ENCODE measurements around the gene CHAF1A.

Gene CHAF1A

GRCh38 chr19:4378886-4379285 lies 23.6 kb upstream of the CHAF1A start:
- Histone ChIP-seq H3K27me3 (replicated peaks; ENCODE audit: control insufficient read depth, insufficient read depth, low read length, poor library complexity, severe bottlenecking) (no peaks in the 10 kb centered on the region), H3K27ac (ENCODE audit: insufficient read depth, low read length, poor library complexity, severe bottlenecking) (peak overlapping the region; percentile 78), H3K36me3 (ENCODE audit: control insufficient read depth, insufficient read depth, low read length) (peaks cover 6% of the 10 kb centered on the region), H3K9me3 (ENCODE audit: control insufficient read depth, low read length) (no peaks in the 10 kb centered on the region), H3K4me3 (ENCODE audit: insufficient read depth, low read depth, low read length, poor library complexity, severe bottlenecking) (no peak overlapping the region), H3K4me1 (ENCODE audit: control insufficient read depth, insufficient read depth, low read length, poor library complexity, severe bottlenecking) (peaks cover 46% of the 10 kb centered on the region)
- no peak for DNase-seq

- Histone ChIP-seq H3K9me3 (ENCODE audit: control insufficient read depth, low read length) (no peaks in the 10 kb centered on the region), H3K4me3 (ENCODE audit: insufficient read depth, low read depth, low read length, poor library complexity, severe bottlenecking) (peak overlapping the region; percentile 30), H3K27ac (ENCODE audit: insufficient read depth, low read length, poor library complexity, severe bottlenecking) (peak overlapping the region; percentile 78), H3K36me3 (ENCODE audit: control insufficient read depth, insufficient read depth, low read length) (peaks cover 8% of the 10 kb centered on the region), H3K27me3 (replicated peaks; ENCODE audit: control insufficient read depth, insufficient read depth, low read length, poor library complexity, severe bottlenecking) (no peaks in the 10 kb centered on the region), H3K4me1 (ENCODE audit: control insufficient read depth, insufficient read depth, low read length, poor library complexity, severe bottlenecking) (peaks cover 41% of the 10 kb centered on the region)
- DNase-seq, result no peak
Measured at GRCh38 chr19:4379383-4380253, 22.8 kb upstream of the CHAF1A start.

GRCh38 chr19:4380254-4380727 lies 22.1 kb upstream of the CHAF1A start:
- peak; percentile 35 to 45 (median 39) for DNase-seq
- peak overlapping the region; percentile 30 for H3K4me3 ChIP-seq (ENCODE audit: insufficient read depth, low read depth, low read length, poor library complexity, severe bottlenecking)
- peak overlapping the region; percentile 78 for H3K27ac ChIP-seq (ENCODE audit: insufficient read depth, low read length, poor library complexity, severe bottlenecking)
- H3K4me1 ChIP-seq (ENCODE audit: control insufficient read depth, insufficient read depth, low read length, poor library complexity, severe bottlenecking), result peaks cover 34% of the 10 kb centered on the region
- H3K27me3 ChIP-seq (replicated peaks; ENCODE audit: control insufficient read depth, insufficient read depth, low read length, poor library complexity, severe bottlenecking), result no peaks in the 10 kb centered on the region
- H3K36me3 ChIP-seq (ENCODE audit: control insufficient read depth, insufficient read depth, low read length), result peaks cover 8% of the 10 kb centered on the region
- no peaks in the 10 kb centered on the region for H3K9me3 ChIP-seq (ENCODE audit: control insufficient read depth, low read length)

GRCh38 chr19:4385291-4386040 lies 17.0 kb upstream of the CHAF1A start:
- H3K36me3 ChIP-seq (ENCODE audit: control insufficient read depth, insufficient read depth, low read length), result peaks cover 22% of the 10 kb centered on the region
- no peaks in the 10 kb centered on the region for H3K27me3 ChIP-seq (replicated peaks; ENCODE audit: control insufficient read depth, insufficient read depth, low read length, poor library complexity, severe bottlenecking)
- peaks cover 13% of the 10 kb centered on the region for H3K4me1 ChIP-seq (ENCODE audit: control insufficient read depth, insufficient read depth, low read length, poor library complexity, severe bottlenecking)
- H3K27ac ChIP-seq (ENCODE audit: insufficient read depth, low read length, poor library complexity, severe bottlenecking), result no peak overlapping the region
- no peak overlapping the region for H3K4me3 ChIP-seq (ENCODE audit: insufficient read depth, low read depth, low read length, poor library complexity, severe bottlenecking)
- no peak for DNase-seq
- H3K9me3 ChIP-seq (ENCODE audit: control insufficient read depth, low read length), result no peaks in the 10 kb centered on the region

GRCh38 chr19:4386041-4386782 lies 16.2 kb upstream of the CHAF1A start:
- H3K36me3 ChIP-seq (ENCODE audit: control insufficient read depth, insufficient read depth, low read length), result peaks cover 23% of the 10 kb centered on the region
- no peak for DNase-seq
- H3K4me1 ChIP-seq (ENCODE audit: control insufficient read depth, insufficient read depth, low read length, poor library complexity, severe bottlenecking), result peaks cover 6% of the 10 kb centered on the region
- H3K9me3 ChIP-seq (ENCODE audit: control insufficient read depth, low read length), result no peaks in the 10 kb centered on the region
- no peaks in the 10 kb centered on the region for H3K27me3 ChIP-seq (replicated peaks; ENCODE audit: control insufficient read depth, insufficient read depth, low read length, poor library complexity, severe bottlenecking)
- H3K4me3 ChIP-seq (ENCODE audit: insufficient read depth, low read depth, low read length, poor library complexity, severe bottlenecking), result no peak overlapping the region
- H3K27ac ChIP-seq (ENCODE audit: insufficient read depth, low read length, poor library complexity, severe bottlenecking), result no peak overlapping the region

GRCh38 chr19:4388337-4389063 lies 13.9 kb upstream of the CHAF1A start:
- Histone ChIP-seq H3K9me3 (ENCODE audit: control insufficient read depth, low read length) (no peaks in the 10 kb centered on the region), H3K27me3 (replicated peaks; ENCODE audit: control insufficient read depth, insufficient read depth, low read length, poor library complexity, severe bottlenecking) (no peaks in the 10 kb centered on the region), H3K27ac (ENCODE audit: insufficient read depth, low read length, poor library complexity, severe bottlenecking) (no peak overlapping the region), H3K36me3 (ENCODE audit: control insufficient read depth, insufficient read depth, low read length) (peaks cover 27% of the 10 kb centered on the region), H3K4me3 (ENCODE audit: insufficient read depth, low read depth, low read length, poor library complexity, severe bottlenecking) (no peak overlapping the region), H3K4me1 (ENCODE audit: control insufficient read depth, insufficient read depth, low read length, poor library complexity, severe bottlenecking) (peaks cover 16% of the 10 kb centered on the region)
- no peak for DNase-seq

GRCh38 chr19:4389064-4389375 lies 13.4 kb upstream of the CHAF1A start:
- Histone ChIP-seq H3K27me3 (replicated peaks; ENCODE audit: control insufficient read depth, insufficient read depth, low read length, poor library complexity, severe bottlenecking) (no peaks in the 10 kb centered on the region), H3K4me3 (ENCODE audit: insufficient read depth, low read depth, low read length, poor library complexity, severe bottlenecking) (no peak overlapping the region), H3K9me3 (ENCODE audit: control insufficient read depth, low read length) (no peaks in the 10 kb centered on the region), H3K36me3 (ENCODE audit: control insufficient read depth, insufficient read depth, low read length) (peaks cover 22% of the 10 kb centered on the region), H3K27ac (ENCODE audit: insufficient read depth, low read length, poor library complexity, severe bottlenecking) (no peak overlapping the region), H3K4me1 (ENCODE audit: control insufficient read depth, insufficient read depth, low read length, poor library complexity, severe bottlenecking) (peaks cover 16% of the 10 kb centered on the region)
- DNase-seq, result no peak

GRCh38 chr19:4389511-4390016 lies 12.9 kb upstream of the CHAF1A start:
- Histone ChIP-seq H3K4me1 (ENCODE audit: control insufficient read depth, insufficient read depth, low read length, poor library complexity, severe bottlenecking) (peaks cover 16% of the 10 kb centered on the region), H3K36me3 (ENCODE audit: control insufficient read depth, insufficient read depth, low read length) (peaks cover 21% of the 10 kb centered on the region), H3K27me3 (replicated peaks; ENCODE audit: control insufficient read depth, insufficient read depth, low read length, poor library complexity, severe bottlenecking) (no peaks in the 10 kb centered on the region), H3K9me3 (ENCODE audit: control insufficient read depth, low read length) (no peaks in the 10 kb centered on the region), H3K27ac (ENCODE audit: insufficient read depth, low read length, poor library complexity, severe bottlenecking) (peak overlapping the region; percentile 28), H3K4me3 (ENCODE audit: insufficient read depth, low read depth, low read length, poor library complexity, severe bottlenecking) (no peak overlapping the region)
- no peak for DNase-seq

GRCh38 chr19:4390017-4390566 lies 12.3 kb upstream of the CHAF1A start:
- peaks cover 16% of the 10 kb centered on the region for H3K4me1 ChIP-seq (ENCODE audit: control insufficient read depth, insufficient read depth, low read length, poor library complexity, severe bottlenecking)
- H3K9me3 ChIP-seq (ENCODE audit: control insufficient read depth, low read length), result no peaks in the 10 kb centered on the region
- DNase-seq, result no peak
- no peak overlapping the region for H3K4me3 ChIP-seq (ENCODE audit: insufficient read depth, low read depth, low read length, poor library complexity, severe bottlenecking)
- H3K27ac ChIP-seq (ENCODE audit: insufficient read depth, low read length, poor library complexity, severe bottlenecking), result peak overlapping the region; percentile 28
- peaks cover 21% of the 10 kb centered on the region for H3K36me3 ChIP-seq (ENCODE audit: control insufficient read depth, insufficient read depth, low read length)
- H3K27me3 ChIP-seq (replicated peaks; ENCODE audit: control insufficient read depth, insufficient read depth, low read length, poor library complexity, severe bottlenecking), result no peaks in the 10 kb centered on the region

Measured in effector memory CD4-positive, alpha-beta T cell (primary cell).